Kidney epithelial cell (primary cell): ENCODE results near the gene MBNL2. TPM values are rescaled to one million over a fixed set of nuclear protein-coding genes. Genes with fewer than 3 reads are reported as not detected.
A peak's percentile ranks its signal among the peaks of the same experiment; 100 is the strongest.

ENCODE experiments used
- DNase-seq: peaks from one replicate; pipeline ENCODE4 v3.0.0-alpha.2; 2010; ENCODE audit warnings: low read depth
- H3K27me3 ChIP-seq: 2 replicates; pipeline ENCODE4 v1.6.0; 2011; ENCODE audit warnings: low read length; ENCODE audit not compliant: control insufficient read depth, insufficient read depth
- H3K36me3 ChIP-seq: 2 replicates; pipeline ENCODE4 v1.5.1; 2011; ENCODE audit warnings: low read length; ENCODE audit not compliant: control insufficient read depth, insufficient read depth
- H3K4me3 ChIP-seq: 2 replicates; pipeline ENCODE4 v1.5.1; 2011; ENCODE audit warnings: low read depth, mild to moderate bottlenecking, control low read depth, low read length
- total RNA-seq: library from RNA; depleted of rRNA; stranded (reverse); fragments of >200 nt; gene quantifications from 2 replicates; pipeline ENCODE4 v1.2.3, GENCODE V29; 2015
- TF ChIP-seq, protein P1 (sequence below): IDR thresholded peaks from 2 replicates; pipeline ENCODE4 v1.5.1; 2011; ENCODE audit warnings: mild to moderate bottlenecking, moderate library complexity, low read length, control low read depth, inconsistent platforms; ENCODE audit not compliant: insufficient read depth, poor library complexity, severe bottlenecking

Gene MBNL2
- total RNA-seq, 1 donor from 2014 or later: 42.4 TPM

GRCh38 chr13:97342936-97343335, 120.8 kb downstream of the MBNL2 start:
- no peak for DNase-seq
- Histone ChIP-seq H3K27me3 (no peaks in the 10 kb centered on the region), H3K4me3 (no peak overlapping the region), H3K36me3 (peaks cover 1% of the 10 kb centered on the region)
- TF ChIP-seq, protein P1, sequence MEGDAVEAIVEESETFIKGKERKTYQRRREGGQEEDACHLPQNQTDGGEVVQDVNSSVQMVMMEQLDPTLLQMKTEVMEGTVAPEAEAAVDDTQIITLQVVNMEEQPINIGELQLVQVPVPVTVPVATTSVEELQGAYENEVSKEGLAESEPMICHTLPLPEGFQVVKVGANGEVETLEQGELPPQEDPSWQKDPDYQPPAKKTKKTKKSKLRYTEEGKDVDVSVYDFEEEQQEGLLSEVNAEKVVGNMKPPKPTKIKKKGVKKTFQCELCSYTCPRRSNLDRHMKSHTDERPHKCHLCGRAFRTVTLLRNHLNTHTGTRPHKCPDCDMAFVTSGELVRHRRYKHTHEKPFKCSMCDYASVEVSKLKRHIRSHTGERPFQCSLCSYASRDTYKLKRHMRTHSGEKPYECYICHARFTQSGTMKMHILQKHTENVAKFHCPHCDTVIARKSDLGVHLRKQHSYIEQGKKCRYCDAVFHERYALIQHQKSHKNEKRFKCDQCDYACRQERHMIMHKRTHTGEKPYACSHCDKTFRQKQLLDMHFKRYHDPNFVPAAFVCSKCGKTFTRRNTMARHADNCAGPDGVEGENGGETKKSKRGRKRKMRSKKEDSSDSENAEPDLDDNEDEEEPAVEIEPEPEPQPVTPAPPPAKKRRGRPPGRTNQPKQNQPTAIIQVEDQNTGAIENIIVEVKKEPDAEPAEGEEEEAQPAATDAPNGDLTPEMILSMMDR: no peak

- DNase-seq: peak; percentile 16
These were observed 122.4 kb downstream of the MBNL2 start for GRCh38 chr13:97344265-97345175.

GRCh38 chr13:97346097-97346496, 124.0 kb downstream of the MBNL2 start:
- Histone ChIP-seq H3K36me3 (peaks cover 3% of the 10 kb centered on the region), H3K4me3 (no peak overlapping the region), H3K27me3 (no peaks in the 10 kb centered on the region)
- DNase-seq: no peak
- TF ChIP-seq, protein P1: no peak

More at GRCh38 chr13:97344265-97345175, 122.4 kb downstream of the MBNL2 start:
- Histone ChIP-seq H3K36me3 (peaks cover 1% of the 10 kb centered on the region), H3K4me3 (no peak overlapping the region), H3K27me3 (no peaks in the 10 kb centered on the region)
- TF ChIP-seq, protein P1: peak; percentile 77

DNA sequence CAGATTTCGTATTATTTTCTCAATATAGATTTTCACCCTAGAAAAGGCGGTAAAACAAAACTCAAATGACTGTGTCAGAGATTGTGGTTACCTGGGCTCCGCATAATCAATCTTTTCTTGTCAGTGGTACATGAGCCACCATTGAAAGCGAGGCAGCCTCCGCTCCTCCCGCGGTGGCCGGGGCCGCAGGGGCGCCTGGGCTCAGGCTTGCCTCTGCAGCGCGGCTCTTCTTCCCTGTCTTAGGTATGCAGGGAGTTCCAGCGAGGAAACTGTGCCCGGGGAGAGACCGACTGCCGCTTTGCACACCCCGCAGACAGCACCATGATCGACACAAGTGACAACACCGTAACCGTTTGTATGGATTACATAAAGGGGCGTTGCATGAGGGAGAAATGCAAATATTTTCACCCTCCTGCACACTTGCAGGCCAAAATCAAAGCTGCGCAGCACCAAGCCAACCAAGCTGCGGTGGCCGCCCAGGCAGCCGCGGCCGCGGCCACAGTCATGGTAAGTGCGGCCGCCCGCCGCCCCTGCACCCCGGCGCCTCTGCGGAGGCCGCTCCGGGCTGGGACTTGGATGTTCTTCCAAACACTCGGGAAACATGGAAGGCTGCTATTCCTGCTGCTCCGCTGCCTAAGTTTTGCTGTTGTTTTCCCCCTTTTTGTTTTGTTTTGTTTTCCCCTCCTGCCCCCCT, 124.6 kb downstream of the MBNL2 start:
- no peak overlapping the region for H3K4me3 ChIP-seq
- H3K36me3 ChIP-seq: peaks cover 3% of the 10 kb centered on the region
- DNase-seq: no peak
- TF ChIP-seq, protein P1: no peak
- H3K27me3 ChIP-seq: no peaks in the 10 kb centered on the region

DNA sequence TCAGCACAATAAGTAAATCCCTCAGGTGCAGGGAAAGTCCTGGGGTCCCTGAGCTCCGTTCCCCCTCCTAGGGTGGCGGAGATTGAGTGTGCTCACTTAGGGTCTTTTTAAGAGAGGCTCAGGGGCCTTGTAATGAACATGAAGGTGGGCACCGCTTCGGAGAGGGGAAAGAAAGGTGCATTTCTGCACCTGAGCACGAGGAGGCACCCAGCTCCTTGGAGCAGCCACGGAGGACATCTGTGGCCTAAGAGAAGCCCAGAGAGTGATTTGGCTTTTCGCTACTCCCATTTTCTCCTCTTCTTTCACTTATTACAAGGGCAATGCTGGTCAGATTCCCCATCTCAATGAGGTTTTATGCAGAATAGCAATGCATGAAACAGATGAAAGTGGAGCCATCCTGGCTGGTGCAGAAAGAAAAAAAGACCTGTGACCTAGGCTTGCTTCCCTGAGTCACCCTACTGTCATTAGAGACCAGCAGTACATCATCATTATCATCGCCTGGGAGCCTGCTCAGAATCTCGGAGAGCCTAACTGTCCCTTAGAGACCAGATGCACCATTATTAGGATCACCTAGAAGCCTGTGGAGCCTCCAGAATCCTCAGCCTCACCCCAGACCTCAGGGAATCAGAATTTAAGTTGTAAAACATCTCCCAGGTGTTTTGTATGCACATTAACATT, 125.3 kb downstream of the MBNL2 start:
- Histone ChIP-seq H3K36me3 (peaks cover 3% of the 10 kb centered on the region), H3K27me3 (no peaks in the 10 kb centered on the region), H3K4me3 (no peak overlapping the region)
- TF ChIP-seq, protein P1: no peak
- DNase-seq: no peak
